Calu3 (cell line): Measurements from ENCODE around the gene TMEM255A. TPM values are rescaled to one million over a fixed set of nuclear protein-coding genes. Genes with fewer than 3 reads are reported as not detected.

Experiments
- BruUV-seq: library from RNA; stranded (reverse); fragments of 400-500 nt; replicated peaks from 2 replicates; lab custom pipeline; 2021; lab: Mats Ljungman, UMichigan
- CTCF ChIA-PET: fragments of 300-600 bp; sonication (Branson Sonifier 250); formaldehyde crosslinking; loops from one replicate; lab custom pipeline; 2022; ENCODE audit warnings: antibody characterized with exemption; lab: Charles Lee
- DNase-seq: peaks from one replicate; pipeline ENCODE4 v3.0.0; 2022
- H3K27ac Mint-ChIP-seq: one replicate; pipeline ENCODE4 v1.8.0; 2022; ENCODE audit warnings: mixed read lengths; ENCODE audit not compliant: unreplicated experiment
- H3K27me3 Mint-ChIP-seq: one replicate; pipeline ENCODE4 v1.8.0; 2022; ENCODE audit warnings: mixed read lengths; ENCODE audit not compliant: unreplicated experiment
- H3K36me3 Mint-ChIP-seq: one replicate; pipeline ENCODE4 v1.8.0; 2022; ENCODE audit warnings: mild to moderate bottlenecking, moderate library complexity, mixed read lengths; ENCODE audit not compliant: insufficient read depth, unreplicated experiment
- H3K4me1 Mint-ChIP-seq: one replicate; pipeline ENCODE4 v1.8.0; 2022; ENCODE audit warnings: mild to moderate bottlenecking, low read depth, mixed read lengths; ENCODE audit not compliant: unreplicated experiment
- H3K4me3 Mint-ChIP-seq: one replicate; pipeline ENCODE4 v1.8.0; 2022; ENCODE audit warnings: mild to moderate bottlenecking, low read depth, moderate library complexity, mixed read lengths; ENCODE audit not compliant: unreplicated experiment
- H3K9me3 Mint-ChIP-seq: one replicate; pipeline ENCODE4 v1.8.0; 2022; ENCODE audit warnings: low read depth, mixed read lengths; ENCODE audit not compliant: unreplicated experiment
- CTCF ChIP-seq: fragments of 200-600 bp; IDR thresholded peaks from one replicate; pipeline ENCODE4 v1.8.0; 2022; ENCODE audit warnings: antibody characterized with exemption; ENCODE audit not compliant: unreplicated experiment
- intact Hi-C: fragments of 100-400 bp; cut with micrococcal nuclease; formaldehyde crosslinking; loops from one replicate; pipeline ENCODE4 v1.10.0; 2022; ENCODE audit not compliant: unreplicated experiment
- total RNA-seq: library from RNA; stranded (reverse); gene quantifications from 2 replicates; pipeline ENCODE4 v1.2.3, GENCODE V29; 2022

TMEM255A gene
- total RNA-seq, 1 experiment from 2014 or later: not detected

GRCh38 chrX:120309873-120310705 lies 1.2 kb downstream of the TMEM255A start:
- Mint-ChIP-seq H3K27ac (peak overlapping the region; percentile 85), H3K36me3 (peaks cover 7% of the 10 kb centered on the region), H3K4me3 (peak overlapping the region; percentile 76), H3K27me3 (peaks cover 41% of the 10 kb centered on the region), H3K4me1 (peaks cover 5% of the 10 kb centered on the region), H3K9me3 (no peaks in the 10 kb centered on the region)
- CTCF ChIA-PET: interaction anchor here (0.8 kb wide), 1 partner anchor 9 kb away, joined by 6 read pairs; no protein-coding TSS in a partner anchor
- peak; percentile 2 for DNase-seq
- no TSS peak for BruUV-seq
- intact Hi-C loops: loop anchor here (10.0 kb wide), 1 partner anchor 145 kb away; no protein-coding TSS in a partner anchor
- TF ChIP-seq CTCF: no peak

- peaks cover 7% of the 10 kb centered on the region for H3K36me3 Mint-ChIP-seq
- peak; percentile 39 for TF ChIP-seq CTCF
- CTCF ChIA-PET: interaction anchor here (0.6 to 1.0 kb wide), 3 partner anchors 10 to 58 kb away, joined by 4 to 6 read pairs (median 4); partner anchors contain the start of gene ZBTB33
- H3K4me3 Mint-ChIP-seq: peak overlapping the region; percentile 76
- DNase-seq: peak; percentile 70
- BruUV-seq: no TSS peak
- peaks cover 41% of the 10 kb centered on the region for H3K27me3 Mint-ChIP-seq
- H3K4me1 Mint-ChIP-seq: peaks cover 5% of the 10 kb centered on the region
- H3K27ac Mint-ChIP-seq: peak overlapping the region; percentile 85
- no peaks in the 10 kb centered on the region for H3K9me3 Mint-ChIP-seq
- intact Hi-C loops: no loop called here
These were observed 2.0 kb downstream of the TMEM255A start for GRCh38 chrX:120308959-120309872.

- Mint-ChIP-seq H3K27me3 (peaks cover 41% of the 10 kb centered on the region), H3K4me1 (peaks cover 5% of the 10 kb centered on the region), H3K4me3 (peak overlapping the region; percentile 76), H3K36me3 (peaks cover 7% of the 10 kb centered on the region), H3K27ac (no peak overlapping the region), H3K9me3 (no peaks in the 10 kb centered on the region)
- peak; percentile 5 for DNase-seq
- no peak for TF ChIP-seq CTCF
- CTCF ChIA-PET: interaction anchor here (0.6 to 1.0 kb wide), 2 partner anchors 33 to 58 kb away, joined by 4 read pairs; partner anchors contain the start of gene ZBTB33
- intact Hi-C loops: no loop called here
- BruUV-seq: no TSS peak
These were observed 2.7 kb downstream of the TMEM255A start for GRCh38 chrX:120308558-120308957.

- Mint-ChIP-seq H3K4me1 (peaks cover 14% of the 10 kb centered on the region), H3K27ac (no peak overlapping the region), H3K9me3 (no peaks in the 10 kb centered on the region), H3K4me3 (no peak overlapping the region), H3K27me3 (peaks cover 41% of the 10 kb centered on the region), H3K36me3 (peaks cover 7% of the 10 kb centered on the region)
- CTCF ChIA-PET: no interaction called here
- TF ChIP-seq CTCF: no peak
- intact Hi-C loops: no loop called here
- no peak for DNase-seq
- BruUV-seq: no TSS peak
These were observed 4.6 kb downstream of the TMEM255A start for GRCh38 chrX:120306630-120307029.
